HCT116 (cell line): ENCODE measurements around the gene VTI1A. TPM values are rescaled to one million over a fixed set of nuclear protein-coding genes. Genes with fewer than 3 reads are reported as not detected.

Experiments
- ATAC-seq: fragments of 200-7000 bp; cut with Tn5 transposase; 2 replicates; pipeline ENCODE4 v1.9.1; 2020; ENCODE audit warnings: mild to moderate bottlenecking, moderate library complexity
- BruUV-seq: library from RNA; stranded (reverse); fragments of 400-500 nt; replicated peaks from 2 replicates; lab custom pipeline; 2021; lab: Mats Ljungman, UMichigan
- CTCF ChIA-PET: fragments of 300-600 bp; sonication (Branson Sonifier 250); formaldehyde crosslinking; loops from one replicate; lab custom pipeline; 2021; ENCODE audit warnings: antibody characterized with exemption; lab: Charles Lee
- POLR2A ChIA-PET: fragments of 300-600, 350-600 bp; sonication (Branson Sonifier 250); formaldehyde crosslinking; loops from one replicate; lab custom pipeline; 2021; ENCODE audit warnings: antibody characterized with exemption; lab: Charles Lee
- RAD21 ChIA-PET, 2 experiments: fragments of 300-600 bp; sonication (Branson Sonifier 250); formaldehyde crosslinking; loops; one replicate each; lab custom pipeline; 2023; ENCODE audit warnings: low total read pairs in 2 of 2; ENCODE audit not compliant: uncharacterized antibody in 2 of 2, unreplicated experiment in 2 of 2, low non-redundant PET in 1 of 2; lab: Charles Lee
- DNase-seq: peaks from one replicate; pipeline ENCODE4 v3.0.0-alpha.2; 2010; ENCODE audit warnings: low read depth, low spot score
- H2AFZ ChIP-seq: fragments of 200-600 bp; shearing (Covaris generic), sonication (generic); 2 replicates; pipeline ENCODE4 v1.6.1; 2017; ENCODE audit warnings: low read depth, mixed run types, mixed read lengths, antibody characterized with exemption, low read length; ENCODE audit not compliant: poor library complexity, severe bottlenecking
- H3K27ac ChIP-seq: 2 replicates; pipeline ENCODE4 v1.5.1; 2012; ENCODE audit warnings: low read depth, low read length
- H3K27me3 ChIP-seq: fragments of 200-600 bp; sonication (generic); 2 replicates; pipeline ENCODE4 v1.6.1; 2016; ENCODE audit warnings: mixed run types, low read length, mixed read lengths; ENCODE audit not compliant: insufficient read depth
- H3K36me3 ChIP-seq, 2 experiments: fragments of 200-500 bp in 1 of 2; fragments of 200-600 bp in 1 of 2; sonication (Bioruptor generic) in 1 of 2; sonication (generic) in 1 of 2; 2 replicates each; pipeline versions ENCODE4 v1.5.1 to v1.6.1; 2014 to 2016; ENCODE audit warnings: low read length in 2 of 2, inconsistent platforms in 1 of 2, mixed read lengths in 1 of 2, mixed run types in 1 of 2; ENCODE audit not compliant: insufficient read depth in 2 of 2, control insufficient read depth in 1 of 2
- H3K4me1 ChIP-seq, 2 experiments: fragments of 200-600 bp in 1 of 2; sonication (generic) in 1 of 2; 2 replicates each; pipeline versions ENCODE4 v1.5.1 to v1.6.1; 2012 to 2017; ENCODE audit warnings: low read length in 2 of 2, inconsistent platforms in 1 of 2, mild to moderate bottlenecking in 1 of 2, mixed read lengths in 1 of 2, mixed run types in 1 of 2, moderate library complexity in 1 of 2; ENCODE audit not compliant: insufficient read depth in 2 of 2, control insufficient read depth in 1 of 2
- H3K4me2 ChIP-seq: fragments of 200-600 bp; sonication (generic); 2 replicates; pipeline ENCODE4 v1.6.1; 2017; ENCODE audit warnings: mixed run types, low read length, mixed read lengths
- H3K4me3 ChIP-seq, 2 experiments: fragments of 200-600 bp in 1 of 2; sonication (generic) in 1 of 2; replicated peaks in 1 of 2; 2 replicates each; pipeline ENCODE4 v1.5.1; 2011 to 2016; ENCODE audit warnings: low read length in 2 of 2, control low read depth in 1 of 2, low read depth in 1 of 2, mild to moderate bottlenecking in 1 of 2, mixed read lengths in 1 of 2, mixed run types in 1 of 2
- H3K79me2 ChIP-seq: fragments of 200-600 bp; sonication (generic); 2 replicates; pipeline ENCODE4 v1.6.1; 2017; ENCODE audit warnings: mild to moderate bottlenecking, mixed run types, low read length, moderate library complexity, mixed read lengths; ENCODE audit not compliant: insufficient read depth
- H3K9ac ChIP-seq: fragments of 200-600 bp; sonication (generic); 2 replicates; pipeline ENCODE4 v1.6.1; 2016; ENCODE audit warnings: low read length, mixed read lengths
- H3K9me2 ChIP-seq: fragments of 200-600 bp; sonication (generic), shearing (Covaris generic); 2 replicates; pipeline ENCODE4 v1.6.1; 2017; ENCODE audit warnings: mixed run types, mild to moderate bottlenecking, moderate library complexity; ENCODE audit not compliant: insufficient read depth
- H3K9me3 ChIP-seq, 2 experiments: fragments of 200-500 bp in 1 of 2; fragments of 200-600 bp in 1 of 2; sonication (Bioruptor generic) in 1 of 2; sonication (generic) in 1 of 2; 2 replicates each; pipeline ENCODE4 v1.6.1; 2014 to 2017; ENCODE audit warnings: low read length in 2 of 2, mixed read lengths in 2 of 2, inconsistent platforms in 1 of 2, low read depth in 1 of 2, mild to moderate bottlenecking in 1 of 2, mixed run types in 1 of 2, moderate library complexity in 1 of 2; ENCODE audit not compliant: control insufficient read depth in 1 of 2, insufficient read depth in 1 of 2
- H4K20me1 ChIP-seq: fragments of 200-600 bp; sonication (generic), shearing (Covaris generic); 2 replicates; pipeline ENCODE4 v1.6.1; 2017; ENCODE audit warnings: mixed run types, mild to moderate bottlenecking, moderate library complexity; ENCODE audit not compliant: insufficient read depth
- CBX3 ChIP-seq: IDR thresholded peaks from 2 replicates; pipeline ENCODE4 v1.6.1; 2012; ENCODE audit warnings: low read depth
- CEBPB ChIP-seq: IDR thresholded peaks from 2 replicates; pipeline ENCODE4 v1.6.1; 2012; ENCODE audit warnings: low read depth
- EGR1 ChIP-seq: IDR thresholded peaks from 2 replicates; pipeline ENCODE4 v1.6.1; 2012; ENCODE audit warnings: low read depth
- ELF1 ChIP-seq: IDR thresholded peaks from 2 replicates; pipeline ENCODE4 v1.6.1; 2012; ENCODE audit warnings: low read depth, borderline replicate concordance
- EZH2 ChIP-seq: fragments of 200-600 bp; sonication (generic); IDR thresholded peaks from 2 replicates; pipeline ENCODE4 v1.6.1; 2017; ENCODE audit warnings: antibody characterized with exemption, mixed run types
- EZH2phosphoT487 ChIP-seq: fragments of 200-600 bp; IDR thresholded peaks from 2 replicates; pipeline ENCODE4 v1.6.1; 2018; ENCODE audit warnings: antibody characterized with exemption, borderline replicate concordance
- JUND ChIP-seq: IDR thresholded peaks from 2 replicates; pipeline ENCODE4 v1.6.1; 2012
- MAX ChIP-seq: IDR thresholded peaks from 2 replicates; pipeline ENCODE4 v1.6.1; 2012
- POLR2AphosphoS5 ChIP-seq: IDR thresholded peaks from 2 replicates; pipeline ENCODE4 v1.6.1; 2011; ENCODE audit warnings: mild to moderate bottlenecking, low read depth, low read length, moderate library complexity
- RAD21 ChIP-seq: IDR thresholded peaks from 2 replicates; pipeline ENCODE4 v1.6.1; 2012; ENCODE audit warnings: low read depth, mild to moderate bottlenecking
- SP1 ChIP-seq: IDR thresholded peaks from 2 replicates; pipeline ENCODE4 v1.6.1; 2012; ENCODE audit warnings: low read depth
- TCF7L2 ChIP-seq: IDR thresholded peaks from 2 replicates; pipeline ENCODE4 v1.7.0; 2011; ENCODE audit warnings: borderline replicate concordance, inconsistent platforms; ENCODE audit not compliant: insufficient read depth, insufficient read length; ENCODE audit errors: extremely low read depth
- YY1 ChIP-seq: IDR thresholded peaks from 2 replicates; pipeline ENCODE4 v1.6.1; 2011; ENCODE audit warnings: low read length, low read depth, moderate library complexity, mild to moderate bottlenecking; ENCODE audit not compliant: insufficient replicate concordance; ENCODE audit errors: extremely low read depth
- ZBTB33 ChIP-seq: IDR thresholded peaks from 2 replicates; pipeline ENCODE4 v1.6.1; 2011; ENCODE audit warnings: mild to moderate bottlenecking, low read length, moderate library complexity; ENCODE audit not compliant: insufficient replicate concordance; ENCODE audit errors: extremely low read depth
- ZFX ChIP-seq: fragments of 450-650 bp; IDR thresholded peaks from 2 replicates; pipeline ENCODE4 v1.6.1; 2017
- intact Hi-C: fragments of 100-400 bp; cut with micrococcal nuclease; formaldehyde crosslinking; loops from 2 replicates; pipeline ENCODE4 v1.10.0; 2022
- total RNA-seq: library from RNA; stranded (reverse); gene quantifications from one replicate; pipeline ENCODE4 v1.2.1, GENCODE V29; 2021; ENCODE audit not compliant: unreplicated experiment

The VTI1A gene
- total RNA-seq, 1 experiment from 2014 or later = 80.7 TPM

- BruUV-seq = no TSS peak
- no peaks in the 10 kb centered on the region for H3K9me3 ChIP-seq
- RAD21 ChIA-PET = no interaction called here
- no peak overlapping the region for H3K27ac ChIP-seq
- ATAC-seq (no peak), DNase-seq (no peak)
- H3K36me3 ChIP-seq = no peaks in the 10 kb centered on the region
- TF ChIP-seq ZBTB33 = no peak
- no peak for TF ChIP-seq MAX
- TF ChIP-seq SP1 = no peak
- TF ChIP-seq CBX3 = no peak
- no peak for TF ChIP-seq EGR1
- no peak overlapping the region for H3K9ac ChIP-seq
- no peaks in the 10 kb centered on the region for H3K79me2 ChIP-seq
- no peak overlapping the region for H2AFZ ChIP-seq
- POLR2A ChIA-PET = no interaction called here
- H4K20me1 ChIP-seq = no peaks in the 10 kb centered on the region
- CTCF ChIA-PET = no interaction called here
- no peaks in the 10 kb centered on the region for H3K27me3 ChIP-seq
- no peak overlapping the region for H3K4me2 ChIP-seq
- no peak overlapping the region for H3K4me3 ChIP-seq
- H3K4me1 ChIP-seq = no peaks in the 10 kb centered on the region
- no peaks in the 10 kb centered on the region for H3K9me2 ChIP-seq
- intact Hi-C loops = no loop called here
Measured at GRCh38 chr10:112695539-112695938, 248.5 kb downstream of the VTI1A start.

GRCh38 chr10:112696592-112696991, 249.6 kb downstream of the VTI1A start:
- no peaks in the 10 kb centered on the region for H3K4me1 ChIP-seq
- H3K4me2 ChIP-seq = no peak overlapping the region
- no peaks in the 10 kb centered on the region for H3K9me3 ChIP-seq
- no peaks in the 10 kb centered on the region for H4K20me1 ChIP-seq
- BruUV-seq = no TSS peak
- ATAC-seq = no peak
- no peak overlapping the region for H3K27ac ChIP-seq
- H3K79me2 ChIP-seq = no peaks in the 10 kb centered on the region
- H3K9me2 ChIP-seq = no peaks in the 10 kb centered on the region
- DNase-seq = no peak
- RAD21 ChIA-PET = no interaction called here
- no peaks in the 10 kb centered on the region for H3K27me3 ChIP-seq
- intact Hi-C loops = no loop called here
- no peak overlapping the region for H2AFZ ChIP-seq
- no peak overlapping the region for H3K9ac ChIP-seq
- CTCF ChIA-PET = no interaction called here
- H3K4me3 ChIP-seq = no peak overlapping the region
- H3K36me3 ChIP-seq = no peaks in the 10 kb centered on the region
- POLR2A ChIA-PET = no interaction called here
- TF ChIP-seq CEBPB (no peak), EZH2 (no peak), EZH2phosphoT487 (no peak), YY1 (no peak), ELF1 (no peak), JUND (no peak), ZFX (no peak), TCF7L2 (no peak), POLR2AphosphoS5 (no peak), RAD21 (no peak), ZBTB33 (no peak), CBX3 (no peak)
